ENCODE data around the gene CKAP4. TPM values are rescaled to one million over a fixed set of nuclear protein-coding genes. Genes with fewer than 3 reads are reported as not detected.

The CKAP4 gene
- total and polyA plus RNA-seq, 10 of the 15 experiments (the other 5 are each of a cell fraction or from before 2014, with no cell fraction given), result 0.39 to 23.6 (median 11.1) TPM

GRCh38 chr12:106190581-106190980 lies 57.2 kb downstream of the CKAP4 start:
- WGBS (ENCODE audit: insufficient coverage, insufficient replicate concordance, low lambda C conversion rate, missing lambda C conversion rate), result 48% methylated on average over 3 of the region's 3 CpGs
- no TSS peak for BruUV-seq (replicated peaks)
- no peak for DNase-seq (ENCODE audit: low read depth, low spot score)
- no peaks in the 10 kb centered on the region for H3K36me3 ChIP-seq (ENCODE audit: control insufficient read depth in 2 of 2, insufficient read depth in 2 of 2, low read length in 1 of 2)
- H3K79me2 ChIP-seq (ENCODE audit: control insufficient read depth, insufficient read depth, low read length), result no peaks in the 10 kb centered on the region
- no peak for ATAC-seq
- H4K20me1 ChIP-seq (ENCODE audit: control insufficient read depth, insufficient read depth), result no peaks in the 10 kb centered on the region
- H3K4me1 ChIP-seq (ENCODE audit: control insufficient read depth, insufficient read depth, low read length), result no peaks in the 10 kb centered on the region
- ChIA-PET SMC1A (ENCODE audit: uncharacterized antibody, unreplicated experiment) (no interaction called here), CTCF (interaction anchor here (1.1 kb wide), 1 partner anchor 770 kb away, joined by 3 read pairs; no protein-coding TSS in a partner anchor), POLR2A (no interaction called here), RAD21 (ENCODE audit: unreplicated experiment) (no interaction called here)
- no peaks in the 10 kb centered on the region; a peak in 1 of 4 replicates for H3K27me3 ChIP-seq (replicated peaks in 1 of 2; ENCODE audit: control insufficient read depth in 2 of 2, insufficient read depth in 2 of 2, low read length in 1 of 2)
- H3K27ac ChIP-seq (ENCODE audit: control insufficient read depth, insufficient read depth), result no peak overlapping the region
- intact Hi-C loops (cut with micrococcal nuclease; ENCODE audit: unreplicated experiment) (no loop called here), in situ Hi-C loops (cut with MboI) (no loop called here)
- H3K9me3 ChIP-seq (replicated peaks; ENCODE audit: control insufficient read depth, insufficient read depth, low read length), result no peaks in the 10 kb centered on the region
- no peak overlapping the region for H3K4me3 ChIP-seq
- H2AFZ ChIP-seq (ENCODE audit: control insufficient read depth, low read depth, low read length), result no peak overlapping the region
- H3K4me2 ChIP-seq (ENCODE audit: control insufficient read depth, insufficient read depth), result no peak overlapping the region
- no peak overlapping the region for H3K9ac ChIP-seq (ENCODE audit: control insufficient read depth, insufficient read depth, low read length)
- TF ChIP-seq CREB1 (IDR thresholded peaks at IDR 0.05; ENCODE audit: low read depth) (no peak), ZBED1 (IDR thresholded peaks at IDR 0.05; ENCODE audit: borderline replicate concordance) (no peak), KLF5 (IDR thresholded peaks at IDR 0.05; ENCODE audit: partially characterized antibody) (no peak), HDAC2 (IDR thresholded peaks at IDR 0.05) (no peak), CEBPB (IDR thresholded peaks at IDR 0.05; ENCODE audit: borderline replicate concordance in 1 of 2, low read depth in 2 of 2, low read length in 2 of 2) (no peak), NR2C1 (IDR thresholded peaks at IDR 0.05) (no peak), CBX5 (IDR thresholded peaks at IDR 0.05; ENCODE audit: low read depth) (no peak), SMAD1 (IDR thresholded peaks at IDR 0.05; ENCODE audit: low read depth, partially characterized antibody) (no peak), ZNF217 (IDR thresholded peaks at IDR 0.05) (no peak), RFX5 (IDR thresholded peaks at IDR 0.05; ENCODE audit: low read depth, low read length) (no peak), ETV6 (conservative IDR thresholded peaks at IDR 0.05 in 1 of 2, IDR thresholded peaks at IDR 0.05 in 1 of 2; ENCODE audit: borderline replicate concordance in 1 of 2, low read depth in 1 of 2) (no peak), YBX1 (IDR thresholded peaks at IDR 0.05) (no peak), RCOR1 (conservative IDR thresholded peaks at IDR 0.05; ENCODE audit: low read depth, low read length) (no peak)
- TF ChIP-seq, protein P1, sequence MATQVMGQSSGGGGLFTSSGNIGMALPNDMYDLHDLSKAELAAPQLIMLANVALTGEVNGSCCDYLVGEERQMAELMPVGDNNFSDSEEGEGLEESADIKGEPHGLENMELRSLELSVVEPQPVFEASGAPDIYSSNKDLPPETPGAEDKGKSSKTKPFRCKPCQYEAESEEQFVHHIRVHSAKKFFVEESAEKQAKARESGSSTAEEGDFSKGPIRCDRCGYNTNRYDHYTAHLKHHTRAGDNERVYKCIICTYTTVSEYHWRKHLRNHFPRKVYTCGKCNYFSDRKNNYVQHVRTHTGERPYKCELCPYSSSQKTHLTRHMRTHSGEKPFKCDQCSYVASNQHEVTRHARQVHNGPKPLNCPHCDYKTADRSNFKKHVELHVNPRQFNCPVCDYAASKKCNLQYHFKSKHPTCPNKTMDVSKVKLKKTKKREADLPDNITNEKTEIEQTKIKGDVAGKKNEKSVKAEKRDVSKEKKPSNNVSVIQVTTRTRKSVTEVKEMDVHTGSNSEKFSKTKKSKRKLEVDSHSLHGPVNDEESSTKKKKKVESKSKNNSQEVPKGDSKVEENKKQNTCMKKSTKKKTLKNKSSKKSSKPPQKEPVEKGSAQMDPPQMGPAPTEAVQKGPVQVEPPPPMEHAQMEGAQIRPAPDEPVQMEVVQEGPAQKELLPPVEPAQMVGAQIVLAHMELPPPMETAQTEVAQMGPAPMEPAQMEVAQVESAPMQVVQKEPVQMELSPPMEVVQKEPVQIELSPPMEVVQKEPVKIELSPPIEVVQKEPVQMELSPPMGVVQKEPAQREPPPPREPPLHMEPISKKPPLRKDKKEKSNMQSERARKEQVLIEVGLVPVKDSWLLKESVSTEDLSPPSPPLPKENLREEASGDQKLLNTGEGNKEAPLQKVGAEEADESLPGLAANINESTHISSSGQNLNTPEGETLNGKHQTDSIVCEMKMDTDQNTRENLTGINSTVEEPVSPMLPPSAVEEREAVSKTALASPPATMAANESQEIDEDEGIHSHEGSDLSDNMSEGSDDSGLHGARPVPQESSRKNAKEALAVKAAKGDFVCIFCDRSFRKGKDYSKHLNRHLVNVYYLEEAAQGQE (IDR thresholded peaks at IDR 0.05; ENCODE audit: low read depth, low read length), result no peak
- no peak for FAIRE-seq
